Stimulated activated naive CD4-positive, alpha-beta T cell treated with Interleukin-2 at 50 U/mL for 16 hours (primary cell): ENCODE data around the gene MAJIN.
"Not testable (repeated sequence)": the region's sequence is repeated elsewhere in the genome, so short reads cannot be mapped to it uniquely, and the experiment has no call there.

Experiments
- DNase-seq: peaks from one replicate; lab custom pipeline; 2025; lab: John Stamatoyannopoulos, UW

The MAJIN gene

DNA sequence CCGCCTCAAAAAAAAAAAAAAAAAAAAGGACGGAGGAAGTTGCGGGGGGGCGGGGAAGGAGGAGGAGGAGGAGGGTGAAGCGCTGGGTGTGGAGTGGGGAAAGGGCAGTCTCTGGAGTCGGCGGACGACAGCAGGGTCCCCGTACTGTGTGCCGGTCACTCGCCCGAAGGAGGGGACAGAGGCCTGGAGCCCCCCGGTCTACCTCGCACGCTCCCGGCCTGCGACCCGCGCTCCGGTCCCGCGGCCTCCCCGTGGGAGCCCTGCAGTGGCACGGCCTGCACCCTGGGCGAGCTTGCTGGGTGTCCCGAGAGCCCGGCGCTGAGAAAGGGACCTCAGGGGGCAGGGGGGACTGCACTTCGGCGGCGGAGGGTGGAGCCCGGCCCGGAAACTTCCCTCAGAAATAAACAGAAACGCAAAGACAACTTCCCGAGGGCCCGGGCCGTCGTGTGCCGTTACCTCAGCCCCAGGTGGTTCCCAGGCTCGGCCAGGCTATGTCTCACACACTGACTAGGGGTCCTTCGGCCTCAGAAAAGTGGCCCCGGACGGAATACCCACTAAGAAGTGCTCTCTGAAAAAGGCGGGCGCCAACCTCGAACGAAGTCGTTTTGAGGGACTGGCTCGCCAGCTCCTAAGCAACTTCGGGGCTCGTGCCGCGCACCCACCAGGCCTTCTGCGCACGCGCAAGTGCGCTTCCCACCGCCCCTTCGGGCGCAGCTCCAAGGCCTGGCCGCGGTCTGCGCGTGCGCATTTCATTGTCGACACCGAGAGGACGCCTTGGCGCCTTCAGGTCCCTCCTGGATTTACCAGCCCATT lies at the start of gene MAJIN:
MAJIN (minus strand) TSS at position 688 of the 813 bp plus-strand sequence. CDS start 12,703 bp downstream, outside the sequence.
- peak; percentile 80 for DNase-seq

DNA sequence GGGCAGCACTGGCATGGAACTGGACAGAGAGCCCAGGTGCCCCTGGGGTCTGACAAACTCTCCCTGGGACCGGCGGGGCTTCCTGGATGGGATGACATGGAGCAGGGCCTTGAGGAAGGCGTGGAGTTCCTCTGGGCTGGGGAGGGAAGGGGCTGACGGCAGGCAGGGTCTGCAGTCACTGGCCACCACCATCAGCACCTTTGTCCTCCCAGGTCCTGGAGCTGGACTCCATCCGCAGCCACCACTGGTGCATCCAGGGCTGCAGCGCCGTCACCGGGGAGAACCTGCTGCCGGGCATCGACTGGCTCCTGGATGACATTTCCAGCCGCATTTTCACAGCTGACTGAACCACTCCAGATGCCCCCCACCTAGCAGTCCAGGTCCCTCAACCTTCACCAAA lies 49.6 kb upstream of the MAJIN start:
- DNase-seq, result no peak

GRCh38 chr11:65021003-65021402 lies 49.1 kb upstream of the MAJIN start:
- DNase-seq, result no peak

DNA sequence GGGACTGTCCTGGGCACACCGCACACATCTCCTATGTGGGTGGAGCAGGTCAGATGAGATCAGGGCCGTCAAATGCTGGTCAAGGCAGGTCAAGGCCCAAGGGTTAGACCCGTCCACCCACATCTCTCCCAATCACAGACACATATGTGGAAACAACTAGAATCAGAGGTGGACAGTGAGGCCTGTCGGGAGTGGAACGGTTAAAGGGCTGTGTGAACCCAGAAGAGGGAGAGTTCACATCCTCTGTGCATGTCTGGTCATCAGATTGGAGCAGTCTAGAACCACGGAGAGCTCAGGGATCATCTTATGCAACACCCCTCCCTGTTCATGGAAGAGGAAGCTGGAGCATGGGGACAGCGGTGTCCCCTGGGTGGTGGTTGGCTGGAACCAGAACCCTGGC lies 47.9 kb upstream of the MAJIN start:
- no peak for DNase-seq

DNA sequence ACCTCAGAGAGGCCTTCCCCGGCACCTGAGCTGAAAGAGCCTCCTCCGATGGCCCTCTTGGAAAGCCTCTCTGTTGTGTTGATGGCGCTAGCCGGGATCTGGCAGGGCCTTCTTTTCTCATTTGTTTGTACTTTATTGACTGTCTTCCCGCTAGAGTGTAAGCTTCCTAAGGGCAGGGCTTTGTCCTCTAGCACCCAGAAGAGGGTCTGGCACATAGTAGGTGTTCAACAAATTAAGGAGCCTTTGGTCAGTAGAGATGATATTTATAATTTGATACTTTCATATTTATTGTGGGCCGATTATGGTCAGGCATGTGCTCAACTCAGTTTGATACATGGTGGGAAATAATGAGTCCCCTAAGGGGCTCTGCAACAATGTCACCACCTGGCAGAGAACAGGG lies 46.0 kb upstream of the MAJIN start:
- DNase-seq, result no peak

DNA sequence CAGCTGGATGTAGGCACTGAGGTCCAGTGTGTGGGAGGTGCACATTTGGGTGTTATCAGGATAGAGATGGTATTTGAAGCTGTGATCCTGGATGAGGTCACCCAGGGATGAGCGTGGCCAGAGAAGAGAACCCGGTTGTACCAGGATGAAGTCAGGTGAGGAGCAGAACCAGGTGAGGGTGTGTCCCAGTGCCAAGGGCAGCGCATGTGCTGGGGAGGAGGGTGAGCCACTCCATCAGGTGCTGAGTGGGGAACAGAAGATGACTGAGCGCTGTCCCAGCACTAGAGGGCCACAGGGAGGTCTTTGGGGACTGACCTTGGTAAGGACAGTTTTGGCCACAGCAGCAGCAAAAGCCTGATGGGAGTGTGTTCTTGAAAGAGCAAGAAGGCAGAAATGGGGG lies 44.8 kb upstream of the MAJIN start:
- no peak for DNase-seq

GRCh38 chr11:65014726-65015227 lies 42.9 kb upstream of the MAJIN start:
- DNase-seq, result no peak

DNA sequence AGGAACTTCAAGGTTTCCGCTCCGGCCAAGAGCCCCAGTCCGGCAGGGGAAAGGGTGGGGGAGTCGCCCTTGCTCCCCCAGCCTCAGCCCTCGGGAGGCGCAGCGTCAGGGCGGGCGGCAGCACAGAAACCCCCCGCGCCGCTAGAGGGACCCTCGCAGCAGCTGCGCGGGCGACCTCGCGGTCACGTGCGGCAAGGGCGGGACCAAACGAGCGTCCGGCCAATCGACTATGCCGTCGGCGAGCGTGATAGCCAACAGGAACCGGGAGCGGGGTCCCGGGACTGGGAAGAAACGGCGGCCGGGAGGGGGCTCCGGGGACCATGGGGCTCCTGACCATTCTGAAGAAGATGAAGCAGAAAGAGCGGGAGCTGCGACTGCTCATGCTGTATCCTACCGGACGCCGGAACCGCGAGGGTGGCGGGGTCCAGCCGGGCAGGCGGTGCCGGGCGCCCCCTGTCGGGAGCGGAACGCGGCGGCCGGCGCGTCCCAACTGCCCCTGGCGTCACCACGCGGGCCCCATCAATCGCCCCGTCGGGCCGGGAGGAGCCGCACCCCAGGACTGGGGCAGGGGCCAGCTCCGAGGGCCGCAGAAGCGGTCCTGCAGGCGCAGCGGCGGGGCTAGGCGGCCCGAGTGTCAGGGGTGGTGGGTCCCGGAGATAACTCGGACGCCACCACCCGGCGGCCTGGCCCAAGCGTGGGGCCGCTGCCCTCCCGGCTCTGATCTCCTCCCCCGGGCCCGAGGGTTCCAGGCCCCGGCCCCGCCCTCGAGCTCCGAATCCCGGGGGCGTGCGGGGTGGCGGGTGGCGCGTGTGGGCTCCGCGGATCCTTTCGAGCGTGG lies 42.2 kb upstream of the MAJIN start, which contains the start of gene ARL2:
ARL2 (plus strand) TSS at position 273 of the 838 bp plus-strand sequence; CDS start at position 321, 48 bp downstream.
- peak; percentile 83 for DNase-seq

DNA sequence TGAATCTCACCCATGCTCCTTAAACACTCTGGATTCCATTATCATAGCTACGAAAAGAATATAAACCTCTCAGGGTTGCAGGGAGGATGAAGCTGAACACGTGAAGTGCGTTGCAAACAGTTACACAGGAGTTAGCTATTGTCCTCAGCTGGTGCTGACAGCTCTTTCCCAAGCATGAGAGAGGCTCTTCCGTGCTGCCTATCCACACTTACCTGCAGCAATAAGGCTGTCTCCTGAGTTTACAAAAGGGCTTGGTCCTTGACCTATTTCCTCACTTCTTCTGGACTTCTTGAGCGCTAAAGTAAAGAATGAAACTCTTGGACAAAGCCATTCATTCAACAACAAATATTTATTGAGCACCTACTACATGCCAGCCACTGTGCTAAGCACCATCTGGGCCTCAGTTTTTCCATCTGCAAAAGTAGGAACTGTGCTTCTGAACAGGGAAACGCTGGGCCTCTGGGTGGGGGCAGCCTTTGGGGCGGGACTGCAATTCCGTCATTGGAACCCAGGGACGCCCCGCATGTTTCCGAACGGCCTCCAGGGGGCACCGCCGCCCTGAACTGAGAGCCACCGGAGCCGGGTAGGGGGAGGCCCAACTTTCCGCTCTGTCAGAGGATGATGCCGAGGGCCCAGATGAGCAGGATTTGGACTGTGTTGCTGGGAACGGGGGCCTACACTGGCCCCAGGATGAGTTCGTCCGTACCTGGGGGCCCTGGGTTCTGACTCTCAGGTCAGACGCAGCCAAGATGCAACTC lies 41.4 kb upstream of the MAJIN start:
- DNase-seq, result peak; percentile 88

DNA sequence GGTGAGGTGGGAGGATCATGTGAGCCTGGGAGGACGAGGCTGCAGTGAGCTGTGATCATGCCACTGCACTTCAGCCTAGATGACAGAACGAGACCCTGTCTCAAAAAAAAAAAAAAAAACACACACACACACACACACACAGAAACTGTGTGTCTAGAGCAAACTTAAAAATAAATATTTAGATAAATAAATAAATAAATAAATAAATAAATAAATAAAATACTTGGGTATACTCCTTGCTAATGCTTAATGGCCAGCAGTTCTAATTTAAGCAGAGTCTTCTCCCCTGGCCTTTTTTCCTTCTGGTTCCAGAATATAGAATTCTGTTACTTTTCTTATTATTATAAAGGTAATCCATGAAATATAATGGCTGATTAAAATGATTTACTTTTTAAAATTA lies 37.0 kb upstream of the MAJIN start:
- DNase-seq, result no peak

DNA sequence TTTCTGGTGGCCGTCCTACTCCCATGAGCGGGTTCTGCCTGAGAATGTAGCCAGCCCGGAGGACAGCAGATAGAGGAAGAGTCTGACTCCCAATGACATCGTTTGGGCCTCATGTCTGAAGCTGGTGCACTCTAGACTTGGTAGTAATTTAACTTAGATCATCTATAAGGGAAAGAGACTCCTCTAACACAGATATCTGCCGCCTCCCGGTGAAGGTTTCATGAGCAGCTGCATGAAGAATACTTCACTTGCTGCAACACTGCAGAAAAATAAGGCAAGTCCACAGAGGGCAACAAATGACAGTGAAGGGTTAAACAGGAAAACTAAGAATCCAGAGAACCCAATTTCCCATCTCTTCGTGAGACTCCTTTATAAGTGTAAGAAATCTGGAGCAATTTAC lies 36.1 kb upstream of the MAJIN start:
- no peak for DNase-seq

GRCh38 chr11:65003968-65004367 lies 32.1 kb upstream of the MAJIN start:
- DNase-seq, result not testable (repeated sequence)

DNA sequence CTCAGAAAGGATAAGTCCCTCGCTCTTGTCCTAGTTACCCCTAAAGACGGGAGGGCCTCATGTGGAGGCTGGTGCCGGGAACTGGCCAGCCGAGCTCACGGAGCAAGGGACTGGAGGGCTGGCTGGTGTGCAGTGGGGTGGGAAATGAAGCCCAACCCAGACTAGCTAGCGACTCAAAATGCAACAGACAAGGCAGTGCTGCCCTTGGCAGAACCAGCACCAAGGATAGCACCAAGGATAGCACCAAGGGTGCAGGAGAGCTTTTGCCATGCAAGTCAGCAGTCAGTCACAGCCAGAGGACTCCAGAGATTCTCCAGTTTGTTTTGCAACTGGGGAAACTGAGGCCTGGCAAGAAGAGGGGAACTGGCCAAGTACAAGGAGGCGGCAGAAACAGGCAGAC lies 31.4 kb upstream of the MAJIN start:
- DNase-seq, result no peak

- DNase-seq, result no peak
Observed at GRCh38 chr11:65002706-65003105, 30.8 kb upstream of the MAJIN start.

- no peak for DNase-seq
Observed at GRCh38 chr11:64999478-64999877, 27.6 kb upstream of the MAJIN start.

DNA sequence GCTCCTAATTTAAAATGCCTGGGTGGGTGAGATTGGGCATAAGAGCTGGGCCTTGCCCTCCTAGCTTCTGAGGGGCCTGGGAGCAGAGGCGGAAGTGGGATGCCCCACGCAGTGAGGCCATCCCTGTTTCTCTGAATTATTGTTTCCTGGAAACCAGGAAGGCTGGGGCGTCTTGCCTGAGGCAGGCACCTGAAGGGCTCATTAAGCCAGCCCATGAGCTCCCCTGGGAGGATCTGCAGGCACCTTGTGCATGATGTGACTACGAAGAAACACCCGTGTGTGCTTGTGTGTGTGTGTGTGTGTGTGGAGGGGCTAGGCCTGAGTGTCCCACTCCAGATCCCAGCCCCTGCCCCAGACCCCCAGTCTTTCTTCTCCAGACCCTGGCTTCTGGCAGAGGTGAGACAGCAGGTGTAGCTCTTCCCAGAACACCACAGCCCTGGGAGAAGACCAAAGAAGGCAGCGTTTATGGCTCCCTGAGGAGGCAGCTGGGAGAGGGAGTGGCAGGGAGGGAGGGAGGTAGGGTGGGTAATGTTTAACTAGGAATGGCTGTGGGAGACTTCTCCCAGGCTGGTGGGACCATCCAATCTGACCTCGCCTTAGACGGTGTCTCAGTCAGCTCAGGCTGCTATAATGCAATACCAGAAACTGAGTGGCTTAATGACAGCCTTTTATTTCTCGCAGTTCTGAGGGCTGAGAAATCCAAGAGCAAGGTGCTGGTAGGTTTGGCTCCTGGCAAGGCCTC lies 27.0 kb upstream of the MAJIN start:
- DNase-seq, result no peak

DNA sequence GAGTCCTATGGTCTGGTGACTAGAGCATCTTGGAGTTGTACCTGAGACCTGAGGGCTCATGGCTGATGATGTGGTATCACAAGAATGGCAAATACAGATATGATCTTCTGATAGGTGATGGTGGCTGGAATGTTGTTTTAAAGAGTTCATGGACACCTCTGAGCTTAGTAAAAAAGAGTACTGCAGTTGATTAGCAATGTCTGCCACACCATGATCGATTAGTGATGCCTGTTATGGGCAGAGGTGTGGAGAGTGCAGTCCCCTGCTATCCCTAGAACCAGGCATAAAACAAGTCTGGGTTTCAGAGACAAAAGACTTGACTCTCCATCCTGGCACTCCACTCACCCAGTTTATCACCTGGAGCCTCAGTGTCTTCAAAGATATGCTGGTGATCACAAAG lies 26.2 kb upstream of the MAJIN start:
- no peak for DNase-seq

- DNase-seq, result no peak
Observed at GRCh38 chr11:64996710-64997380, 24.9 kb upstream of the MAJIN start, which contains the start of gene BATF2. Gene BATF2, minus strand, starts transcription at chr11:64996971. Its CDS starts 57 bp downstream, at chr11:64996914.

DNA sequence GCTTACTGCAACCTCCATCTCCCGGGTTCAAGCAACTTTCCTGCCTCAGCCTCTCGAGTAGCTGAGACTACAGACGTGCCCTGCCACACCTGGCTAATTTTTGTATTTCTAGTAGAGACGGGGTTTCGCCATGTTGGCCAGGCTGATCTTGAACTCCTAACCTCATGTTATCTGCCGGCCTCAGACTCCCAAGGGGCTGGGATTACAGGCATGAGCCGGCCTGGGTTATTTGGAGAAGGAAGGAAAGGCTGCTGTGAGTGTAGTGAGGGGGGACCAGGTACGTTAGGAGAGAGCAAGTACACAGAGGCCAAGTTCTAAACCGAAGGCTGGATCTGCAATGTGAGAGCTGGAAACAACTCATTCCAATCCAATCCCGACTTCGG lies 24.4 kb upstream of the MAJIN start:
- no peak for DNase-seq

GRCh38 chr11:64994318-64994717 lies 22.4 kb upstream of the MAJIN start:
- no peak for DNase-seq
